Measurements from ENCODE around the gene TMEM14A.

- TF ChIP-seq CTCF (IDR thresholded peaks at IDR 0.05) (no peak), REST (IDR thresholded peaks at IDR 0.05; ENCODE audit: insufficient read depth in 1 of 2, low read depth in 2 of 2, low read length in 1 of 2) (no peak), POLR2AphosphoS5 (IDR thresholded peaks at IDR 0.05; ENCODE audit: low read depth, low read length) (no peak)
Measured at GRCh38 chr6:52642368-52642767, 28.5 kb upstream of the TMEM14A start.
